ENCODE results near the gene CNTNAP2. TPM values are rescaled to one million over a fixed set of nuclear protein-coding genes. Genes with fewer than 3 reads are reported as not detected.

Gene CNTNAP2
- total and polyA plus RNA-seq, 2 of the 4 experiments (the other 2 are of a cell fraction), result not detected

GRCh38 chr7:148191391-148192065 is 2074.9 kb downstream of the CNTNAP2 start:
- Histone ChIP-seq H3K18ac (ENCODE audit: low read depth, low read length) (no peak overlapping the region), H2BK5ac (ENCODE audit: low read depth, low read length, poor library complexity, severe bottlenecking) (no peak overlapping the region), H3K56ac (ENCODE audit: extremely low read depth, insufficient read depth, low read length) (no peak overlapping the region), H3K79me1 (ENCODE audit: low read depth in 1 of 2, low read length in 2 of 2) (no peaks in the 10 kb centered on the region), H3K14ac (replicated peaks; ENCODE audit: low read depth, low read length) (no peak overlapping the region), H3K23ac (ENCODE audit: low read depth, low read length) (no peak overlapping the region), H3K27me3 (ENCODE audit: control insufficient read depth, insufficient read depth, low read length) (no peaks in the 10 kb centered on the region), H2AFZ (replicated peaks; ENCODE audit: low read length, poor library complexity) (no peak overlapping the region), H3K4ac (ENCODE audit: low read depth, low read length) (no peak overlapping the region), H3K4me1 (ENCODE audit: control insufficient read depth, insufficient read depth, low read length) (no peaks in the 10 kb centered on the region), H2BK20ac (ENCODE audit: low read depth, low read length) (no peak overlapping the region), H3K9me1 (ENCODE audit: insufficient read depth, low read length) (no peaks in the 10 kb centered on the region), H3K27ac (ENCODE audit: insufficient read depth, low read length) (no peak overlapping the region), H3K4me3 (ENCODE audit: insufficient read depth, low read depth, low read length) (no peak overlapping the region), H3K9me3 (ENCODE audit: control insufficient read depth, insufficient read depth, low read length) (peaks cover 19% of the 10 kb centered on the region), H4K20me1 (ENCODE audit: insufficient read depth, low read length) (no peaks in the 10 kb centered on the region), H4K5ac (ENCODE audit: low read depth, low read length) (no peak overlapping the region), H4K91ac (ENCODE audit: insufficient read depth, low read depth, low read length) (no peak overlapping the region), H4K8ac (ENCODE audit: low read depth in 2 of 2, low read length in 2 of 2) (no peak overlapping the region), H3K36me3 (ENCODE audit: control insufficient read depth, insufficient read depth, low read length) (no peaks in the 10 kb centered on the region), H2BK120ac (ENCODE audit: low read depth, low read length) (no peak overlapping the region), H2AK5ac (ENCODE audit: low read depth, low read length) (no peak overlapping the region), H2BK15ac (ENCODE audit: low read depth, low read length) (no peak overlapping the region), H2AK9ac (replicated peaks; ENCODE audit: low read depth, low read length, poor library complexity) (no peak overlapping the region), H3K9ac (ENCODE audit: low read depth, low read length) (no peak overlapping the region), H3K4me2 (ENCODE audit: low read depth, low read length) (no peak overlapping the region)
- BruUV-seq (replicated peaks), result no TSS peak
- ChIA-PET POLR2A (ENCODE audit: unreplicated experiment) (no interaction called here), CTCF (interaction anchor here (0.5 to 0.6 kb wide), 2 partner anchors 1197 to 1516 kb away, joined by 3 read pairs; no protein-coding TSS in a partner anchor)
- intact Hi-C loops (cut with micrococcal nuclease), result no loop called here
- TF ChIP-seq RFX5 (IDR thresholded peaks at IDR 0.05; ENCODE audit: low read depth, low read length), result no peak
- no peak for TF ChIP-seq MXI1 (IDR thresholded peaks at IDR 0.05; ENCODE audit: borderline replicate concordance, low read depth, low read length)
- TF ChIP-seq MAFK (IDR thresholded peaks at IDR 0.05; ENCODE audit: low read depth, low read length), result no peak
- TF ChIP-seq FOS (IDR thresholded peaks at IDR 0.05; ENCODE audit: low read depth, low read length), result no peak
- no peak for TF ChIP-seq BHLHE40 (IDR thresholded peaks at IDR 0.05; ENCODE audit: low read depth, low read length)
- TF ChIP-seq RAD21 (IDR thresholded peaks at IDR 0.05; ENCODE audit: low read length), result no peak
- TF ChIP-seq NFE2L2 (IDR thresholded peaks at IDR 0.05; ENCODE audit: low read depth, low read length), result no peak
- TF ChIP-seq USF2 (IDR thresholded peaks at IDR 0.05; ENCODE audit: low read depth, low read length), result no peak
- no peak for TF ChIP-seq MAZ (IDR thresholded peaks at IDR 0.05; ENCODE audit: borderline replicate concordance, low read depth, low read length)
- no peak for TF ChIP-seq ELK1 (IDR thresholded peaks at IDR 0.05; ENCODE audit: borderline replicate concordance, low read depth, low read length)
- no peak for TF ChIP-seq RCOR1 (IDR thresholded peaks at IDR 0.05; ENCODE audit: insufficient replicate concordance, low read length)
- no peak for TF ChIP-seq CEBPB (IDR thresholded peaks at IDR 0.05; ENCODE audit: low read depth, low read length)
- TF ChIP-seq SMC3 (IDR thresholded peaks at IDR 0.05; ENCODE audit: low read depth, low read length), result no peak
- TF ChIP-seq POLR2A (IDR thresholded peaks at IDR 0.05; ENCODE audit: low read depth, low read length), result no peak
- TF ChIP-seq CTCF (conservative IDR thresholded peaks at IDR 0.05; ENCODE audit: low read depth, low read length), result no peak
- TF ChIP-seq CHD1 (IDR thresholded peaks at IDR 0.05; ENCODE audit: low read depth, low read length), result no peak
- DNase-seq (no peak), ATAC-seq (ENCODE audit: low read depth) (no peak)
- no CpG with 5 or more reads among the region's 1 CpG for WGBS, 2 experiments (ENCODE audit: extremely low coverage in 2 of 2, insufficient read length in 1 of 2)
- in situ Hi-C loops (cut with MboI; ENCODE audit: low sequenced_read_pairs), result no loop called here
- dilution Hi-C loops (cut with HindIII; ENCODE audit: low sequenced_read_pairs, unreplicated experiment), result no loop called here
